ENCODE measurements around the gene WDR54. TPM values are rescaled to one million over a fixed set of nuclear protein-coding genes. Genes with fewer than 3 reads are reported as not detected.

The WDR54 gene
- total RNA-seq, 1 experiment from 2014 or later, result 53.0 TPM

- BruUV-seq (replicated peaks), result no TSS peak
- H3K4me2 ChIP-seq, result no peak overlapping the region
Measured at GRCh38 chr2:74378007-74378406, 43.5 kb upstream of the WDR54 start.

GRCh38 chr2:74379851-74380789 lies 41.4 kb upstream of the WDR54 start, which contains the start of gene DCTN1:
Gene DCTN1, minus strand, starts transcription at chr2:74380311. Its CDS starts 274 bp downstream, at chr2:74380037.
- CTCF ChIA-PET, result no interaction called here

More at GRCh38 chr2:74378007-74378406, 43.5 kb upstream of the WDR54 start:
- Histone ChIP-seq H3K4me3 (no peak overlapping the region), H3K27ac (no peak overlapping the region), H3F3A (ENCODE audit: insufficient read depth, low read depth) (no peaks in the 10 kb centered on the region), H3K9me2 (ENCODE audit: insufficient read depth) (no peaks in the 10 kb centered on the region), H3K79me2 (ENCODE audit: low read depth) (peaks cover 18% of the 10 kb centered on the region), H3K9me3 (ENCODE audit: insufficient read depth, low read depth) (no peaks in the 10 kb centered on the region), H3K27me3 (ENCODE audit: insufficient read depth, low read depth) (no peaks in the 10 kb centered on the region), H3K36me3 (ENCODE audit: low read depth) (peaks cover 6% of the 10 kb centered on the region; the same call in 1 of the 2 replicates), H4K20me1 (ENCODE audit: insufficient read depth) (peaks cover 16% of the 10 kb centered on the region), H3K4me1 (replicated peaks; ENCODE audit: insufficient read depth) (no peaks in the 10 kb centered on the region), H2AFZ (no peak overlapping the region)
- ChIA-PET CTCF (no interaction called here), POLR2A (ENCODE audit: unreplicated experiment) (no interaction called here)
- intact Hi-C loops (cut with micrococcal nuclease; ENCODE audit: unreplicated experiment), result no loop called here
- DNase-seq, result no peak
- TF ChIP-seq EZH2 (IDR thresholded peaks at IDR 0.05; ENCODE audit: low read depth) (no peak), CTCF (conservative IDR thresholded peaks at IDR 0.05) (no peak)

GRCh38 chr2:74381751-74382150 lies 39.8 kb upstream of the WDR54 start:
- intact Hi-C loops (cut with micrococcal nuclease; ENCODE audit: unreplicated experiment), result no loop called here
- DNase-seq, result no peak
- H3K27ac ChIP-seq, result no peak overlapping the region
- no peak overlapping the region for H3K4me3 ChIP-seq
- no peak overlapping the region for H3K4me2 ChIP-seq
- no peak overlapping the region for H2AFZ ChIP-seq
- BruUV-seq (replicated peaks), result no TSS peak
- TF ChIP-seq CTCF (conservative IDR thresholded peaks at IDR 0.05) (no peak), EZH2 (IDR thresholded peaks at IDR 0.05; ENCODE audit: low read depth) (no peak)
- no peaks in the 10 kb centered on the region for H3K9me3 ChIP-seq (ENCODE audit: insufficient read depth, low read depth)
- ChIA-PET POLR2A (ENCODE audit: unreplicated experiment) (no interaction called here), CTCF (no interaction called here)
- no peaks in the 10 kb centered on the region for H3K4me1 ChIP-seq (replicated peaks; ENCODE audit: insufficient read depth)
- no peaks in the 10 kb centered on the region for H3K27me3 ChIP-seq (ENCODE audit: insufficient read depth, low read depth)
- H3K36me3 ChIP-seq (ENCODE audit: low read depth), result peaks cover 13% of the 10 kb centered on the region; the same call in 1 of the 2 replicates
- H3K79me2 ChIP-seq (ENCODE audit: low read depth), result peaks cover 22% of the 10 kb centered on the region
- H3F3A ChIP-seq (ENCODE audit: insufficient read depth, low read depth), result no peaks in the 10 kb centered on the region
- H3K9me2 ChIP-seq (ENCODE audit: insufficient read depth), result no peaks in the 10 kb centered on the region
- H4K20me1 ChIP-seq (ENCODE audit: insufficient read depth), result peaks cover 22% of the 10 kb centered on the region

More at GRCh38 chr2:74379851-74380789, 41.4 kb upstream of the WDR54 start, which contains the start of gene DCTN1:
- Histone ChIP-seq H3F3A (ENCODE audit: insufficient read depth, low read depth) (no peaks in the 10 kb centered on the region), H3K27me3 (ENCODE audit: insufficient read depth, low read depth) (no peaks in the 10 kb centered on the region), H3K9me2 (ENCODE audit: insufficient read depth) (no peaks in the 10 kb centered on the region), H2AFZ (no peak within 1 kb of the TSS), H3K4me2 (no peak within 1 kb of the TSS), H3K36me3 (ENCODE audit: low read depth) (peaks cover 13% of the 10 kb centered on the region; the same call in 1 of the 2 replicates), H3K9me3 (ENCODE audit: insufficient read depth, low read depth) (no peaks in the 10 kb centered on the region), H3K27ac (no peak within 1 kb of the TSS), H3K4me1 (replicated peaks; ENCODE audit: insufficient read depth) (no peaks in the 10 kb centered on the region), H3K79me2 (ENCODE audit: low read depth) (peaks cover 22% of the 10 kb centered on the region), H4K20me1 (ENCODE audit: insufficient read depth) (peaks cover 20% of the 10 kb centered on the region), H3K4me3 (no peak within 1 kb of the TSS)
- intact Hi-C loops (cut with micrococcal nuclease; ENCODE audit: unreplicated experiment), result no loop called here
- POLR2A ChIA-PET (ENCODE audit: unreplicated experiment), result no interaction called here
- BruUV-seq (replicated peaks), result no TSS peak
- no peak for DNase-seq
- TF ChIP-seq CTCF (conservative IDR thresholded peaks at IDR 0.05) (no peak), EZH2 (IDR thresholded peaks at IDR 0.05; ENCODE audit: low read depth) (no peak)

Measured in PC-9 (cell line).